Activated T-cell treated with anti-CD3 and anti-CD28 coated beads, Interleukin-2, amount 50 U/mL, for 48 hours (primary cell): ENCODE data around the gene SPATS2L.

Experiments
- DNase-seq, 2 experiments: peaks; one replicate each; pipeline ENCODE4 v3.0.0-alpha.2; 2020

Gene SPATS2L

GRCh38 chr2:200472853-200473464, 166.5 kb downstream of the SPATS2L start:
- DNase-seq: no peak

- no peak for DNase-seq
These were observed 169.3 kb downstream of the SPATS2L start for GRCh38 chr2:200475795-200476194.

GRCh38 chr2:200476836-200477235, 170.3 kb downstream of the SPATS2L start:
- no peak for DNase-seq

GRCh38 chr2:200477667-200478131, 171.2 kb downstream of the SPATS2L start:
- DNase-seq: no peak

GRCh38 chr2:200479692-200480265, 173.3 kb downstream of the SPATS2L start:
- no peak for DNase-seq

GRCh38 chr2:200482194-200482593, 175.7 kb downstream of the SPATS2L start:
- no peak for DNase-seq

GRCh38 chr2:200483729-200484198, 177.3 kb downstream of the SPATS2L start:
- DNase-seq: peak in 1 of 2 experiments; percentile 49

- DNase-seq: no peak
These were observed 178.4 kb downstream of the SPATS2L start for GRCh38 chr2:200484934-200485333.

GRCh38 chr2:200486529-200486928, 180.0 kb downstream of the SPATS2L start:
- DNase-seq: no peak

- DNase-seq: no peak
These were observed 181.7 kb downstream of the SPATS2L start for GRCh38 chr2:200488169-200488568.

- DNase-seq: no peak
These were observed 183.5 kb downstream of the SPATS2L start for GRCh38 chr2:200490001-200490400.

- no peak for DNase-seq
These were observed 186.2 kb downstream of the SPATS2L start for GRCh38 chr2:200492656-200493055.

- DNase-seq: no peak
These were observed 187.6 kb downstream of the SPATS2L start for GRCh38 chr2:200494048-200494447.

- no peak for DNase-seq
These were observed 190.2 kb downstream of the SPATS2L start for GRCh38 chr2:200496696-200497095.

GRCh38 chr2:200498402-200499162, 192.1 kb downstream of the SPATS2L start:
- DNase-seq: no peak

- no peak for DNase-seq
These were observed 195.7 kb downstream of the SPATS2L start for GRCh38 chr2:200502196-200502595.

GRCh38 chr2:200506679-200507078, 200.2 kb downstream of the SPATS2L start:
- DNase-seq: no peak

- DNase-seq: no peak
These were observed 200.7 kb downstream of the SPATS2L start for GRCh38 chr2:200507179-200507578.

- DNase-seq: peak in 1 of 2 experiments; percentile 36
These were observed 202.7 kb downstream of the SPATS2L start for GRCh38 chr2:200509235-200509611.

GRCh38 chr2:200509612-200510433, 203.3 kb downstream of the SPATS2L start, which contains the start of gene KCTD18:
KCTD18 (minus strand) TSS chr2:200510068; CDS start chr2:200507016, 3,052 bp downstream.
- peak; percentile 93 to 94 for DNase-seq

- no peak for DNase-seq
These were observed 208.7 kb downstream of the SPATS2L start for GRCh38 chr2:200515155-200515554.

GRCh38 chr2:200523158-200523557, 216.7 kb downstream of the SPATS2L start:
- no peak for DNase-seq

- DNase-seq: no peak
These were observed 217.1 kb downstream of the SPATS2L start for GRCh38 chr2:200523604-200524003.
